Kidney epithelial cell (primary cell): ENCODE data around the gene PRAMEF12. TPM values are rescaled to one million over a fixed set of nuclear protein-coding genes. Genes with fewer than 3 reads are reported as not detected.

Experiments used
- DNase-seq: peaks from one replicate; pipeline ENCODE4 v3.0.0-alpha.2; 2010; ENCODE audit warnings: low read depth
- H3K27me3 ChIP-seq: 2 replicates; pipeline ENCODE4 v1.6.0; 2011; ENCODE audit warnings: low read length; ENCODE audit not compliant: control insufficient read depth, insufficient read depth
- H3K36me3 ChIP-seq: 2 replicates; pipeline ENCODE4 v1.5.1; 2011; ENCODE audit warnings: low read length; ENCODE audit not compliant: control insufficient read depth, insufficient read depth
- H3K4me3 ChIP-seq: 2 replicates; pipeline ENCODE4 v1.5.1; 2011; ENCODE audit warnings: low read depth, mild to moderate bottlenecking, control low read depth, low read length
- total RNA-seq: library from RNA; depleted of rRNA; stranded (reverse); fragments of >200 nt; gene quantifications from 2 replicates; pipeline ENCODE4 v1.2.3, GENCODE V29; 2015
- TF ChIP-seq, protein P1 (sequence below): IDR thresholded peaks from 2 replicates; pipeline ENCODE4 v1.5.1; 2011; ENCODE audit warnings: mild to moderate bottlenecking, moderate library complexity, low read length, control low read depth, inconsistent platforms; ENCODE audit not compliant: insufficient read depth, poor library complexity, severe bottlenecking

Gene PRAMEF12
- total RNA-seq, 1 donor from 2014 or later: 0.21 TPM

GRCh38 chr1:12771186-12771585, 2.4 kb upstream of the PRAMEF12 start:
- DNase-seq: no peak
- no peaks in the 10 kb centered on the region for H3K27me3 ChIP-seq
- TF ChIP-seq, protein P1, sequence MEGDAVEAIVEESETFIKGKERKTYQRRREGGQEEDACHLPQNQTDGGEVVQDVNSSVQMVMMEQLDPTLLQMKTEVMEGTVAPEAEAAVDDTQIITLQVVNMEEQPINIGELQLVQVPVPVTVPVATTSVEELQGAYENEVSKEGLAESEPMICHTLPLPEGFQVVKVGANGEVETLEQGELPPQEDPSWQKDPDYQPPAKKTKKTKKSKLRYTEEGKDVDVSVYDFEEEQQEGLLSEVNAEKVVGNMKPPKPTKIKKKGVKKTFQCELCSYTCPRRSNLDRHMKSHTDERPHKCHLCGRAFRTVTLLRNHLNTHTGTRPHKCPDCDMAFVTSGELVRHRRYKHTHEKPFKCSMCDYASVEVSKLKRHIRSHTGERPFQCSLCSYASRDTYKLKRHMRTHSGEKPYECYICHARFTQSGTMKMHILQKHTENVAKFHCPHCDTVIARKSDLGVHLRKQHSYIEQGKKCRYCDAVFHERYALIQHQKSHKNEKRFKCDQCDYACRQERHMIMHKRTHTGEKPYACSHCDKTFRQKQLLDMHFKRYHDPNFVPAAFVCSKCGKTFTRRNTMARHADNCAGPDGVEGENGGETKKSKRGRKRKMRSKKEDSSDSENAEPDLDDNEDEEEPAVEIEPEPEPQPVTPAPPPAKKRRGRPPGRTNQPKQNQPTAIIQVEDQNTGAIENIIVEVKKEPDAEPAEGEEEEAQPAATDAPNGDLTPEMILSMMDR: no peak
- H3K36me3 ChIP-seq: no peaks in the 10 kb centered on the region
- H3K4me3 ChIP-seq: no peak overlapping the region

DNA sequence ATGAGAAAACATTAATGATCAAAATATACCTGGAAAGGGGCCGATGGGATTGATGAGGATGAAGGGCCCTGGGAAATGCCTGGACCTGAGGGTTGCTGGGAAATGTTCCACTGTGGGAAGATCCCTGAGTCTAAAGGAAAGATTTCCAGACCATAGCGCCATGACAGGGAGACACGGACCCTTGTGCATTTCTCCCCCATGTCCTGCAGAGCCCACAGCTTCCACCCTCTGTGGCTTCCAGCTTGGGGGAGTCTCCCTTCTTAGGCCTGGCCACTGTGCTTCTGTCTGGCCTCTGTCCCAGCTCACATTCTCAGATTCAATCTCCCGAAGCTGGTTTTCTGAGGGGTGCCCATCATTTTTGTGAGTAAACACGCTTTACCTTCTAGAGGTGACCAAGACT, 1.0 kb upstream of the PRAMEF12 start:
- TF ChIP-seq, protein P1: no peak
- no peaks in the 10 kb centered on the region for H3K36me3 ChIP-seq
- H3K27me3 ChIP-seq: no peaks in the 10 kb centered on the region
- no peak overlapping the region for H3K4me3 ChIP-seq
- DNase-seq: no peak

DNA sequence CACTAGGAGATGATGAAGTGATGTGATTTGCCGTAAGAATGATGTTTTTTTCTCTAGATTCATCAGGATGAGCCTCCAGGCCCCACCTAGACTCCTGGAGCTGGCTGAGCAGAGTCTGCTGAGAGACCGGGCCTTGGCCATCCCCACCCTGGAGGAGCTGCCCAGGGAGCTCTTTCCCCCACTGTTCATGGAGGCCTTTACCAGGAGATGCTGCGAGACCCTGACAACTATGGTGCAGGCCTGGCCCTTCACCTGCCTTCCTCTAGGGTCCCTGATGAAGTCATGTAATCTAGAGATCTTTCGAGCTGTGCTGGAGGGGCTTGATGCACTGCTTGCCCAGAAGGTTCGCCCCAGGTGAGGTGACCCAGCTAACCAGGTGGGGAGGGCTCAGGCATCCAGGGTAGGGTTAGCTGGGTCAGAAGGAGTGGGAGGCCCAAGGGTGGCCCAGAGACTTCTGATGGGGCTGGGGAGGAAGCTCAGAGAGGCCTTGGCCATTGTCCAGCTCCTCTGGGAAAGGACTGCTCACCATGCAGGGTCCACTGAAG, 1.3 kb downstream of the PRAMEF12 start:
- no peak overlapping the region for H3K4me3 ChIP-seq
- TF ChIP-seq, protein P1: no peak
- H3K36me3 ChIP-seq: no peaks in the 10 kb centered on the region
- H3K27me3 ChIP-seq: no peaks in the 10 kb centered on the region
- no peak for DNase-seq

- TF ChIP-seq, protein P1: no peak
- no peak for DNase-seq
- Histone ChIP-seq H3K27me3 (no peaks in the 10 kb centered on the region), H3K36me3 (no peaks in the 10 kb centered on the region), H3K4me3 (no peak overlapping the region)
Observed at GRCh38 chr1:12775443-12775842, 1.9 kb downstream of the PRAMEF12 start.

- Histone ChIP-seq H3K36me3 (no peaks in the 10 kb centered on the region), H3K4me3 (no peak overlapping the region), H3K27me3 (no peaks in the 10 kb centered on the region)
- TF ChIP-seq, protein P1: no peak
- DNase-seq: no peak
Observed at GRCh38 chr1:12776801-12777557, 3.4 kb downstream of the PRAMEF12 start.
